ENCODE results near the gene TMEM121B. TPM values are rescaled to one million over a fixed set of nuclear protein-coding genes. Genes with fewer than 3 reads are reported as not detected.

Gene TMEM121B
- total RNA-seq, 1 donor from 2014 or later, result 1.9 TPM

DNA sequence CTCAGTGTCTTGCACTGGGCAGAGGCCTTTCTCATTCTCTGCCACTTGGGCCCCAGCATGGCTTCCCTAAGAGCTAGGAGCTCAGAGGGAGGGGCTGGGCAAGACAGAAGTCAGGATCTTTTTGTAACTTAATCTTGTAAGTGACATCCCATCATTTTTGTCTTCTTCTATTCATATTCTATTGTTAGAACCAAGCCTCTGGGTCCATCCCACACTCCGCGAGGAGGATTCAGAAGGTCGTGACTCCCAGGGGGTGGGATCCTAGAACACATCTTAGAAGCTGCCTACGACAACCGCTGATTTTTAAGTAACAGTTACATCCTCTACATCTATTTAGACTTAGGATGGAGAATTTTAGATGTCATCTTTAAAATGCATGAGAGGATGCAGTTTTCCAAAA lies 37.9 kb downstream of the TMEM121B start:
- intact Hi-C loops (cut with DNase I), result loop anchor here (10.0 kb wide), 2 partner anchors 72 to 422 kb away; partner anchors contain the start of gene HDHD5
- ATAC-seq (ENCODE audit: poor library complexity) (no peak), DNase-seq (no peak)

DNA sequence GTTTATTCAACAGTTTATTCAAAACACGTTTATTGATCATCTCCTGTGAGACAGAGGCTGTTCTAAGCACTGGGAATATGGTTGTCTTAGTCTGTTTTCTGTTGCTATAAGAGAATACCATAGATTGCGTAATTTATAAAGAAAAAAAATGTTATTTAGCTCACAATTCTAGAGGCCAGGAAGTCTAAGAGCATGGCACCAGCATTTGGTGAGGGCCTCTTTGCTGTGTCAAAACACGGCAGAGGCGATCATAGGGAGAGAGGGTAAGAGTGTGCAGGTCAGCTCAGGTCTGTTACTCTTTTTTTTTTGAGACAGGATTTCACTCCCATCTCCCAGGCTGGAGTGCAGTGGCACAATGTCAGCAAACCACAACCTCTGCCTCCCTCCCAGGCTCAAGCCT lies 41.6 kb downstream of the TMEM121B start:
- no peak for ATAC-seq (ENCODE audit: poor library complexity)
- intact Hi-C loops (cut with DNase I), result no loop called here
- DNase-seq, result no peak

DNA sequence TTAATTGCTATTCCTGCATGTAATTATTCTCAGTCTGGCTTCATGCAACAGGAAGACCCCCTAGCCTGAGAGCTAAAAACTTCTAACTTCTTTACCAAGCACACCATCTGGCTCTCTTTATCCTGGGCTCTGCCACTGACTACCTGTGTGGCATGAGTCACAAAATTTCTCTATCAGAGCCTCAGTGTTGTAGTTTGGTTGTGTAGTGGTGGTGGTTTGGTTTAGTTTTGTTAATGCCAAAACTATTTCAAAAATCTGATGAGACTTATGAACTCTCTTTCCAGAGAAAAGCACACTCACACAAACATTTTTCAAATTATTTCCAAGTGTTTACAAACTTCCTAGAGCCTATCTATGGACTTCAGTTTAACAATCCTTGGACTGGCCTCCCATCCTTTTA lies 43.9 kb downstream of the TMEM121B start:
- ATAC-seq (ENCODE audit: poor library complexity) (no peak), DNase-seq (no peak)
- intact Hi-C loops (cut with DNase I), result no loop called here

DNA sequence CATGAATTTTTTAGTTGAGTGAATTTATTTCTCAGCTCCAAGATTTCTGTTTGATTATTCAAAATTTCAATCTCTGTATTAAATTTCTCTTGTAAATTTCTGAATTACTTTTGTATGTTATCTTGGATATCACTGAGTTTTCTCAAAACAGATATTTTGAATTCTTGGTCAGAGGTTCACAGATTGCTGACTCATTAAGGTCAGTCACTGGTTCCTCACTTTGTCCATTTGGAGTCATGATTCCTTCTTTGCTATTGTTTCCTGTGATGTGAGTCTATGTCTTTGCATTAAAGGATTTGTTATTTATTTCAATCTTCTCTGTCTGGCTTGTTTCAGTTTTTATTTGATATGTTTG lies 46.5 kb downstream of the TMEM121B start:
- no peak for ATAC-seq (ENCODE audit: poor library complexity)
- intact Hi-C loops (cut with DNase I), result no loop called here
- no peak for DNase-seq

DNA sequence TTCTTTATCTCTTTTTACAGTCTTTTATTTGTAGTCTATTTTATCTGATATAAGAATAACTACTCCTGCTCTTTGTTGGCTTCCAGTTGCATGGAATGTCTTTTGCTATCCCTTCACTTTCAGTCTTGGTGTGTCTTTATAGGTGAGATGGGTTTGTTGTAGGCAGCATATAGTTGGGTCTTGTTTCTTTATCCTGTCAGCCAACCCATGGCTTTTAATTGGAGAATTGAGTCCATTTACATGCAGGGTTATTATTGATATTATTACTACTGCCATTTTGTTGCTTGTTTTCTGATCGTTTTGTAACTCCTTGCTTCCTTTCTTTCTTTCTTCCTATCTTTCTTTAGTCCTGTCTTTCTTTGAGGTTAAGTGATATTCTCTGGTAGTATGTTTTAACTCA lies 48.3 kb downstream of the TMEM121B start:
- intact Hi-C loops (cut with DNase I), result no loop called here
- ATAC-seq (ENCODE audit: poor library complexity) (no peak), DNase-seq (no peak)

Other genes with a start within 250 kb of the TMEM121B start
- gene GAB4, start 113.1 kb downstream of the TMEM121B start, total RNA-seq, result not detected
- gene IL17RA, start 36.4 kb downstream of the TMEM121B start, total RNA-seq, result 7.5 TPM
- 59.8 TPM for gene HDHD5, start 37.9 kb upstream of the TMEM121B start, total RNA-seq
- gene ADA2, start 98.1 kb upstream of the TMEM121B start, total RNA-seq, result 40.1 TPM
- gene CECR2, start 248.1 kb upstream of the TMEM121B start, total RNA-seq, result 5.5 TPM